AG04449 (cell line): Measurements from ENCODE around the gene OR10AD1.
"Not testable (repeated sequence)": the region's sequence is repeated elsewhere in the genome, so short reads cannot be mapped to it uniquely, and the experiment has no call there.

Experiments used
- CTCF ChIA-PET: fragments of 350-600 bp; formaldehyde crosslinking; extraction: SDS; loops from one replicate; lab custom pipeline; 2021; ENCODE audit warnings: antibody characterized with exemption; lab: Yijun Ruan, JAX
- POLR2A ChIA-PET: fragments of 400-600, 350-600 bp; formaldehyde crosslinking; extraction: SDS; loops from one replicate; lab custom pipeline; 2020; ENCODE audit warnings: antibody characterized with exemption, inconsistent platforms; lab: Yijun Ruan, JAX
- DNase-seq: peaks from one replicate; pipeline ENCODE4 v3.0.0-alpha.2; 2010; ENCODE audit warnings: low read depth, low spot score
- H3K4me3 ChIP-seq: 2 replicates; pipeline ENCODE4 v1.5.1; 2011; ENCODE audit warnings: low read depth, mild to moderate bottlenecking, control low read depth, low read length
- TF ChIP-seq, protein P1 (sequence below): IDR thresholded peaks from one replicate; pipeline ENCODE4 v1.5.1; 2011; ENCODE audit warnings: mild to moderate bottlenecking, moderate library complexity, low read length, control low read depth, inconsistent platforms; ENCODE audit not compliant: insufficient read depth; ENCODE audit errors: missing control alignments

Gene OR10AD1, protein sequence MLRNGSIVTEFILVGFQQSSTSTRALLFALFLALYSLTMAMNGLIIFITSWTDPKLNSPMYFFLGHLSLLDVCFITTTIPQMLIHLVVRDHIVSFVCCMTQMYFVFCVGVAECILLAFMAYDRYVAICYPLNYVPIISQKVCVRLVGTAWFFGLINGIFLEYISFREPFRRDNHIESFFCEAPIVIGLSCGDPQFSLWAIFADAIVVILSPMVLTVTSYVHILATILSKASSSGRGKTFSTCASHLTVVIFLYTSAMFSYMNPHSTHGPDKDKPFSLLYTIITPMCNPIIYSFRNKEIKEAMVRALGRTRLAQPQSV

DNA sequence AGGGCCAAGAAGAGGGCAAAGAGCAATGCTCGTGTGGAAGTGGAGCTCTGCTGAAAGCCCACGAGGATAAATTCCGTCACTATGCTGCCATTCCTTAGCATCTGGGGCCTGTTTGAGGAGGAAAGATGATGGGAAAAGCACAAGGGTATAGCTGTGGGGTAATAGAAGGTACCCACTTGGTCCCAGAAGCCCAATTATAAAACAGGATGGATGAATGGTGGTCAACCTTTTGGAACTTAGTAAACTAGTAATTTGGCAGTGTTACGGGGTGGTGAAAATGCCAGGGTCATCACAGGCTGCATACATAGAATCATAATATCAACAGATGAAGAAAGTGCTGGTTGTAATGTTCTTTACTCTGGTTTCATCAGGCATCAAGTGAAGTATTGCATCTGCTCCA is at the start of gene OR10AD1:
OR10AD1 (minus strand) TSS at position 101 of the 400 bp plus-strand sequence; CDS start at position 101, 0 bp downstream.
- no peak within 1 kb of the TSS for H3K4me3 ChIP-seq
- no peak for DNase-seq
- CTCF ChIA-PET, result no interaction called here
- POLR2A ChIA-PET, result no interaction called here
- TF ChIP-seq, protein P1, sequence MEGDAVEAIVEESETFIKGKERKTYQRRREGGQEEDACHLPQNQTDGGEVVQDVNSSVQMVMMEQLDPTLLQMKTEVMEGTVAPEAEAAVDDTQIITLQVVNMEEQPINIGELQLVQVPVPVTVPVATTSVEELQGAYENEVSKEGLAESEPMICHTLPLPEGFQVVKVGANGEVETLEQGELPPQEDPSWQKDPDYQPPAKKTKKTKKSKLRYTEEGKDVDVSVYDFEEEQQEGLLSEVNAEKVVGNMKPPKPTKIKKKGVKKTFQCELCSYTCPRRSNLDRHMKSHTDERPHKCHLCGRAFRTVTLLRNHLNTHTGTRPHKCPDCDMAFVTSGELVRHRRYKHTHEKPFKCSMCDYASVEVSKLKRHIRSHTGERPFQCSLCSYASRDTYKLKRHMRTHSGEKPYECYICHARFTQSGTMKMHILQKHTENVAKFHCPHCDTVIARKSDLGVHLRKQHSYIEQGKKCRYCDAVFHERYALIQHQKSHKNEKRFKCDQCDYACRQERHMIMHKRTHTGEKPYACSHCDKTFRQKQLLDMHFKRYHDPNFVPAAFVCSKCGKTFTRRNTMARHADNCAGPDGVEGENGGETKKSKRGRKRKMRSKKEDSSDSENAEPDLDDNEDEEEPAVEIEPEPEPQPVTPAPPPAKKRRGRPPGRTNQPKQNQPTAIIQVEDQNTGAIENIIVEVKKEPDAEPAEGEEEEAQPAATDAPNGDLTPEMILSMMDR, result no peak

DNA sequence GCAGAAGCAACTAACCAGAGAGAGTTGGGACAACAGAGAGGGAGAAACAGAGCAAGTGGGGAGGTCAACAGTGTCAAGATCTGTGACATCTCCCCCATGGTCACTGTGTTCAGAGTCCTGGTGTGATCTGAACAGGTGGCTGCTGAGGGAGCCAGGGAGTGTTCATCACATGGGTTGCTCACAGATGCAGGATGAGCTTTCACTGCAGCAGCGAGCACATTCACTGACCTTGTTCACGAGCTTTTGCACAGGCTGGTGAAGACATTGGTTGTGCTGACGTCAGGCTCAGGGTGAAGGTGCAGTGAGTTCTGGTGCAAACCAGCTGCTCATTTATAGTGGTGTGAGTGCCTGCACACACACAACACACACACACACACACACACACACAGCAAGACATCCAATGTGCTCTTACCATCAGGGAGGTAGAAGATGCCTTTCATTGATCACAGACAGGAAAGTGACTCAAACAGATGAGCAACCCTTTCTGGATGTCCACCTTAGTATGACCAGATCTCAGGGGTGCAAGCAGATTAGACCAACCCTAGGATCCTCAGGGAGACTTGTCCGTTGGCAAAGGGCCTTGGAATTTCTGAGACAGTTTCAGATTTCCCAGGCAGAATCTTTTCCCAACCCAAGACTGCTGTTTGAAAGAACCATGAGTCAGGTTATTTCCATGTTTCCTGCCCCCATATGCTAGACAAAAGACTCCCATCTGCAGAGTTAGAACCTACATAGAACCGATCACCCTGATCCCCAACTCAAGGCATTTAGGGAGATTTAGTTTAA is 44.3 kb upstream of the OR10AD1 start:
- CTCF ChIA-PET, result no interaction called here
- H3K4me3 ChIP-seq, result no peak overlapping the region
- POLR2A ChIA-PET, result no interaction called here
- no peak for DNase-seq
- TF ChIP-seq, protein P1, result no peak

DNA sequence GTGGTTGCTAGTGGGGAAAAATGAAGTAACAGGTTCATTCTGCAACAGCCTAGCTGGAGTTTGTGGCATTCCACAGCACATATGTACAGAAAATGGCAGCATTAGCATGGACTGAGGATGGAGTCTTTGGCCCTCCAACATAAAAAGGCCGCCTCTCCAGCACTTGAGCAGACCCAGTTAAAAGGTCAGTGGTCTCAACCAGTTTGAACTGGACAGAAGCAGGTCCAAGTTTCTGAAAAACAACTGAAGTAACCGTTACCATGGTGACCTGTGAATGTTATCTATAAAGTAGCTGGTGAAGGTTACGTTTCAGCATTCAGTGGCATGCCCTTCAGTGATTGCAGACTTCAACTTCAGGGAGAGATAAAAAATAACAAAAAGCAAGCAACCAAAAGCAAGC is 34.1 kb upstream of the OR10AD1 start:
- ChIA-PET POLR2A (no interaction called here), CTCF (interaction anchor here (1.0 kb wide), 1 partner anchor 363 kb away, joined by 3 read pairs; no protein-coding TSS in a partner anchor)
- DNase-seq, result no peak
- TF ChIP-seq, protein P1, result no peak
- H3K4me3 ChIP-seq, result no peak overlapping the region

DNA sequence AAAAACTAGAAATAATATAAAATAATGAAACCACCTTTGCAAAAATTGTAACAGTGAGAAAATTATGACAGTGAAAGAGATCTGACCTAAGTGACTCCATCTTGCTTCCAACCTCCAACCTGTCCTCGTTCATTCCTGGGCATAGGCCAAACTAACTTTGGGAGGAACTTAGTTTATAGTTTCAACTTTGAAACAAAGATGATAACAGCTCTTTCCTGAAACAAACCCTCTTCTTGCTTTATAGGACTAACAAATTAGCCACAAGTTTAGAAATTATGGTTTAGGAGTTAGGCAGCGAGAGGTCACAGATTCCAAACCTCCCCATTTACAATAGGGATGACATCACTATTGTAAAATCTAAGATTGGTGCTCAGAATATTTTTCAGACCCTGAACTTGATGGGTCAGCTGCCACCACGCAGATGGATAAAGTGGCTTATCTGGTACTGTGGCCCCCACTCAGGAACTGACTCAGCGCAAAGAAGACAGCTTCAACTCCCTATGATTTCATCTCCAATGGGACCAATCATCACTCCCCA is 32.8 kb upstream of the OR10AD1 start:
- TF ChIP-seq, protein P1, result no peak
- ChIA-PET CTCF (no interaction called here), POLR2A (no interaction called here)
- no peak for DNase-seq
- H3K4me3 ChIP-seq, result no peak overlapping the region

DNA sequence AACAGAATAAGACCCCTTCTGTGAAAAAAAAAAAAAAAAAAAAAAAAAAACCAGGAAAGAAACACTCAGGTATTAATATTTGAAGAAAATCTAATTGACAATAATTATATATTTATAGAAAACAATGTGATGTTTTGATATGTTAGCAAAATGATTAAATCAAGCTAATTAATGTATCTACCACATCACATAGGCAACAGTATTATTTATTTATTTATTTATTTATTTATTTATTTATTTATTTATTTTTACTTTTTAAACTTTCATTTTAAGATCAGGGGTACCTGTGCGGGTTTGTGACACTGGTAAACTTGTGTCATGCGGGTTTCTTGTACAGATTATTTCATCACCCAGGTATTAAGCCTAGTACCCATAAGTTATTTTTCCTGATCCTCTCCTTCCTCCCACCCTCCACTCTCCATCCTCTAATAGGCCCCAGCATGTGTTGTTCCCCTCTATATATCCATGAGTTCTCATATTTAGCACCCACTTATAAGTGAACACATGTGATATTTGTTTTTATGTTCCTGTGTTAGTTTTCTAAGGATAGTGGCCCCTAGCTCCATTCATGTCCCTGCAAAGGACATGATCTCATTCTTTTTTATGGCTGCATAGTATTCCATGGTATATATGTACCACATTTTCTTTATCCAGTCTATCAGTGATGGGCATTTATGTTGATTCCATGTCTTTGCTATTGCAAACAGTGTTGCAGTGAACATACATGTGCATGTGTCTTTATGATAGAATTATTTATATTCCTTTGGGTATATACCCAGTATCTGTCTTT is 28.3 kb upstream of the OR10AD1 start:
- H3K4me3 ChIP-seq, POLR2A ChIA-PET, CTCF ChIA-PET, DNase-seq: not testable (repeated sequence)

DNA sequence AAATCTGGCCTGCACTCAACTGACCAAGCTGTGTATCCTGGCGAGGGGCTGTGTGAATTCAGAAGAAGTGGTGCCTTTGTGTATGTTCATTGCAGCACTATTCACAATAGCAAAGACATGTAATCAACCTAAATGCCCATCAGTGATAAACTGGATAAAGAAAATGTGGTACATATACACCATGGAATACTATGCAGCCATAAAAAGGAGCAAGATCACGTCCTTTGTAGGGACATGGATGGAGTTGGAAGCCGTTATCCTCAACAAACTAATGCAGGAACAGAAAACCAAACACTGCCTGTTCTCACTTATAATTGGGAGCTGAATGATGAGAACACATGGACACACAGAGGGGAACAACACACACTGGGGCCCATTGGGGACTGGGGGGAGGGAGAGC is 21.4 kb upstream of the OR10AD1 start:
- CTCF ChIA-PET, POLR2A ChIA-PET, H3K4me3 ChIP-seq, DNase-seq: not testable (repeated sequence)
